Lower lobe of right lung (tissue), 2 donors: Measurements from ENCODE around the gene CD177. TPM values are rescaled to one million over a fixed set of nuclear protein-coding genes. Genes with fewer than 3 reads are reported as not detected.

ENCODE experiments used
- ATAC-seq, 2 donors: fragments of 200-7000 bp; cut with Tn5 transposase; one replicate each; pipeline ENCODE4 v1.9.1; 2020 to 2022; ENCODE audit warnings: mild to moderate bottlenecking in 2 of 2, moderate library complexity in 2 of 2
- DNase-seq: peaks from one replicate; pipeline ENCODE4 v3.0.0-alpha.2; 2020
- H3K27ac ChIP-seq: fragments of 200-600 bp; one replicate; pipeline ENCODE4 v1.8.0; 2022
- H3K27me3 ChIP-seq: fragments of 200-600 bp; one replicate; pipeline ENCODE4 v1.8.0; 2022; ENCODE audit warnings: low read depth
- H3K36me3 ChIP-seq: fragments of 200-600 bp; one replicate; pipeline ENCODE4 v1.8.0; 2022; ENCODE audit warnings: mild to moderate bottlenecking
- H3K4me1 ChIP-seq: fragments of 200-600 bp; one replicate; pipeline ENCODE4 v1.8.0; 2022
- H3K4me3 ChIP-seq: fragments of 200-600 bp; one replicate; pipeline ENCODE4 v1.8.0; 2022; ENCODE audit warnings: mild to moderate bottlenecking
- H3K9me3 ChIP-seq: fragments of 200-600 bp; one replicate; pipeline ENCODE4 v1.8.0; 2022
- intact Hi-C: fragments of 100-400 bp; cut with DNase I; formaldehyde crosslinking; loops from one replicate; pipeline ENCODE4 v1.11.0; 2022
- long read RNA-seq: library from polyadenylated mRNA; unstranded; transcript quantifications from one replicate; pipeline ENCODE4 v2.0.0, GENCODE V29; 2021
- total RNA-seq: library from RNA; stranded (reverse); fragmentation: NEBNext Ultra II Directional; extraction: Animal tissue kit (Norgen Biotek cat#: 25700); gene quantifications from one replicate; pipeline ENCODE4 v1.2.1, GENCODE V29; 2021
- TF ChIP-seq, protein P1 (sequence below): fragments of 200-600 bp; IDR thresholded peaks from one replicate; pipeline ENCODE4 v1.8.0; 2022; ENCODE audit warnings: antibody characterized with exemption, mild to moderate bottlenecking
- donor health status: DM: no; HTN: yes; CAD: no; lungs with severe emphysema.

CD177 gene, protein sequence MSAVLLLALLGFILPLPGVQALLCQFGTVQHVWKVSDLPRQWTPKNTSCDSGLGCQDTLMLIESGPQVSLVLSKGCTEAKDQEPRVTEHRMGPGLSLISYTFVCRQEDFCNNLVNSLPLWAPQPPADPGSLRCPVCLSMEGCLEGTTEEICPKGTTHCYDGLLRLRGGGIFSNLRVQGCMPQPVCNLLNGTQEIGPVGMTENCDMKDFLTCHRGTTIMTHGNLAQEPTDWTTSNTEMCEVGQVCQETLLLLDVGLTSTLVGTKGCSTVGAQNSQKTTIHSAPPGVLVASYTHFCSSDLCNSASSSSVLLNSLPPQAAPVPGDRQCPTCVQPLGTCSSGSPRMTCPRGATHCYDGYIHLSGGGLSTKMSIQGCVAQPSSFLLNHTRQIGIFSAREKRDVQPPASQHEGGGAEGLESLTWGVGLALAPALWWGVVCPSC
- 5.7 TPM for total RNA-seq
- long read RNA-seq, transcript CD177-203 (9 exons, 2,222 nt) = major isoform, 5 of 6 reads
- long read RNA-seq, partial matches to known transcripts = 1 of 6 reads
- long read RNA-seq, other reads (novel, unspliced or antisense) = 0 of 6 reads

DNA sequence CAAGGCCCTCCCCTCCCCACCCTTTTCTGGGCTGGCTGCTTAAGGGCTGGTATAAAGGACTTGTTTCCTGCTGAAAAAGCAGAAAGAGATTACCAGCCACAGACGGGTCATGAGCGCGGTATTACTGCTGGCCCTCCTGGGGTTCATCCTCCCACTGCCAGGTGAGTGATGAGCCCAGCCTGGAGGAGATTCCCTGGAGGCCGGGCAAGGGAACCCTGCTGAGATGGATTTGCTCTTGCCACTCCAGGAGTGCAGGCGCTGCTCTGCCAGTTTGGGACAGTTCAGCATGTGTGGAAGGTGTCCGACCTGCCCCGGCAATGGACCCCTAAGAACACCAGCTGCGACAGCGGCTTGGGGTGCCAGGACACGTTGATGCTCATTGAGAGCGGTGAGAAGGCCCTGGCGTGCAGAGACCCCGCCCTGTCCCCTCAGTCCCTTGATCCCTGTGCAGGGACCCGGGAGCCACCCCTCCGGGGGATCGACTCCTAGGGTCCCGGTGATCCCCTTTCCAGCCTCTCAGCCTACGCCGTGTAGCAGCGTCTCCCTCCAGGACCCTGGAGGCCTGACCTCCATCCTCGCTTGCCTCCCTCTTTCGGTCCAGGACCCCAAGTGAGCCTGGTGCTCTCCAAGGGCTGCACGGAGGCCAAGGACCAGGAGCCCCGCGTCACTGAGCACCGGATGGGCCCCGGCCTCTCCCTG lies at the start of gene CD177:
TSS of gene CD177 (plus strand) at position 81 of the 699 bp plus-strand sequence. CDS start at position 110, 29 bp downstream.
- H3K4me1 ChIP-seq = no peaks in the 10 kb centered on the region
- no peaks in the 10 kb centered on the region for H3K36me3 ChIP-seq
- ATAC-seq = no peak
- no peak within 1 kb of the TSS for H3K4me3 ChIP-seq
- no peak within 1 kb of the TSS for H3K27ac ChIP-seq
- no peaks in the 10 kb centered on the region for H3K9me3 ChIP-seq
- intact Hi-C loops = no loop called here
- no peak for DNase-seq
- TF ChIP-seq, protein P1, sequence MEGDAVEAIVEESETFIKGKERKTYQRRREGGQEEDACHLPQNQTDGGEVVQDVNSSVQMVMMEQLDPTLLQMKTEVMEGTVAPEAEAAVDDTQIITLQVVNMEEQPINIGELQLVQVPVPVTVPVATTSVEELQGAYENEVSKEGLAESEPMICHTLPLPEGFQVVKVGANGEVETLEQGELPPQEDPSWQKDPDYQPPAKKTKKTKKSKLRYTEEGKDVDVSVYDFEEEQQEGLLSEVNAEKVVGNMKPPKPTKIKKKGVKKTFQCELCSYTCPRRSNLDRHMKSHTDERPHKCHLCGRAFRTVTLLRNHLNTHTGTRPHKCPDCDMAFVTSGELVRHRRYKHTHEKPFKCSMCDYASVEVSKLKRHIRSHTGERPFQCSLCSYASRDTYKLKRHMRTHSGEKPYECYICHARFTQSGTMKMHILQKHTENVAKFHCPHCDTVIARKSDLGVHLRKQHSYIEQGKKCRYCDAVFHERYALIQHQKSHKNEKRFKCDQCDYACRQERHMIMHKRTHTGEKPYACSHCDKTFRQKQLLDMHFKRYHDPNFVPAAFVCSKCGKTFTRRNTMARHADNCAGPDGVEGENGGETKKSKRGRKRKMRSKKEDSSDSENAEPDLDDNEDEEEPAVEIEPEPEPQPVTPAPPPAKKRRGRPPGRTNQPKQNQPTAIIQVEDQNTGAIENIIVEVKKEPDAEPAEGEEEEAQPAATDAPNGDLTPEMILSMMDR = no peak
- peaks cover 19% of the 10 kb centered on the region for H3K27me3 ChIP-seq

DNA sequence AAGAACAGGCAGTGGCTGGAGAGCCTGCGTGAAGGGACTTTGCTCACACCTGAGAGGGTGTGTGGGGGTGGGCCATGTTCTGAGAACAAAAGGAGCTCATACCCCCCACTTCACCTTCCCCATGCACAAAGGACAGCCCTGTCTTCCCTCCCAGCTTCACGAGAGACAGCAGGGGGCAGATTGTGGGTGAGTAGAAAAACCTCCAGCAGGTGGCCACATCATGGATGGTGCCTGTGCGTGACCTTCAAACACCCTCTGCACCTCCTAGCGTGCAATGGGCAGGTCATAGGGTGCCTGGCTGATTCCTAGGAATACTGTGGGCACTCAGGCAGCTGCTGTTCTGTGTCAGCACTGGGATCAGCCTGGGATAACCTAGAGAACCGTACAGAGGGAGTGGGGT lies 47.8 kb upstream of the CD177 start:
- Histone ChIP-seq H3K36me3 (no peaks in the 10 kb centered on the region), H3K4me1 (no peaks in the 10 kb centered on the region), H3K9me3 (no peaks in the 10 kb centered on the region), H3K27ac (no peak overlapping the region), H3K4me3 (no peak overlapping the region), H3K27me3 (peaks cover 9% of the 10 kb centered on the region)
- no peak for ATAC-seq
- no peak for DNase-seq
- TF ChIP-seq, protein P1 = no peak
- intact Hi-C loops = no loop called here

DNA sequence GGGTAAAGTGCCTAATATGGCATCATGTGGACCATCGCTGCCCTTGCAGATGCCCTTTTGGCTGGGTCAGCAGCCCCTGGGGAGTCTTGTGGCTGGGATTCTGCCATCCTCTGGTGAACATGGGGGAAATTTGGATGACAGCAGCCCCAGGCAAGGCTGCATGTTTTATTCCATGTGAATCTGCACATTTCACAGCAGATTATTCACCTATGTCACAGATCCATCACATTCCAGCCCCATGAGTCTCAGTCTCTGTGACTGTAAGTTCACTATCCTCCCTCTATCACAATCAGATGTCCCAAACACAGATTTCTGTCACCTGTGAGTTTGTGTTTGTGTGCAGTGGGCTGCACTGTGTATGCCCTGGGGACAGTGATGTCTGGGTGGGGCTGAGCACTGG lies 47.4 kb upstream of the CD177 start:
- H3K36me3 ChIP-seq = no peaks in the 10 kb centered on the region
- H3K9me3 ChIP-seq = no peaks in the 10 kb centered on the region
- H3K27me3 ChIP-seq = peaks cover 9% of the 10 kb centered on the region
- TF ChIP-seq, protein P1 = no peak
- intact Hi-C loops = no loop called here
- H3K4me3 ChIP-seq = no peak overlapping the region
- ATAC-seq (no peak), DNase-seq (no peak)
- no peak overlapping the region for H3K27ac ChIP-seq
- H3K4me1 ChIP-seq = no peaks in the 10 kb centered on the region

DNA sequence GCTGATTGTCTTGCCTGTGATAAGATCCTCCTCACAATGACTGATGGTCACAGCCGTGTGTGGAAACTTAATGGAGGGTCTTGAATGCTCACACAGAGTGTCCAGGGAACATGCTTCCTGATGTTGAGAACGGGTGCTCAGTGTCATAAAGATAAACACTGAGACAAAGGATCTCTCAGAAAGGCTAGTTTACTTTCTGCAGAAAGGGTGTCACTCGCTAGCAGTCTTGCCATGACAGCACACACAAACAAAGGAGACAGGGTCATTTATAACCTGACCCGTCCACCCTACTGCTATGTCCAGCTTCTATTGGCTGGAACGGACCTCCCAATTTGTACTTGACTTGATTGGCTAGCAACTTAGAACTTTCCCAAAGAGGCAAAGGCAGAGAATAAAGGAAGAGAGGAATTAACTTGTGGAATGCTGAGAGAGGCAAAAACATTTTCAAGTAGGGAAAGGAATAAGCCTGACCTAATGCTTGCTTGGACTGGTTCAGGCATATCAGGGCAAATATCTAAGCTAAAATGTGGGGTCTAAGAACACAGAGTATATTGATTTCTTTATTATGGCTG lies 45.2 kb upstream of the CD177 start:
- ATAC-seq = no peak
- no peak for DNase-seq
- Histone ChIP-seq H3K27ac (no peak overlapping the region), H3K36me3 (no peaks in the 10 kb centered on the region), H3K9me3 (no peaks in the 10 kb centered on the region), H3K4me3 (no peak overlapping the region), H3K4me1 (no peaks in the 10 kb centered on the region), H3K27me3 (peaks cover 9% of the 10 kb centered on the region)
- intact Hi-C loops = no loop called here
- TF ChIP-seq, protein P1 = no peak

DNA sequence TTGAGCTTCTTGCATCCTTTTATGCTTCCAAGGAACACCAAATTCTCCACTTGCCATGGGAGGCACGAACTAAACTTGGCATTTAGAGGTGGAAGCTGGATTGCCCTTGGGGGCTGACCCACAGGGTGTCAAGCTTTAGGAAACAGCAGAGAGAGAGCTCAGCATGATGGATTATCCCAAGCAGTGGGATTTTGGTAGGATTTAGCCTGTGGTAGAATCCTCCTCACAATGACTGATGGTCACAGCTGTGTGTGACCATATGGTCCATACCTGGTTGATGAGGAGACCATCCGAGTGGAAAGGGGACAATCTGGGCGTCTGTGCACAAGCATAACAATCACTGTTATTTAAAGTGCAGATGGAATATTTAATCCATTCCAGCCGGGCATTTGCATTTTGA lies 44.0 kb upstream of the CD177 start:
- H3K36me3 ChIP-seq = no peaks in the 10 kb centered on the region

More for the DNA sequence above, 44.0 kb upstream of the CD177 start:
- ATAC-seq = no peak
- no peaks in the 10 kb centered on the region for H3K4me1 ChIP-seq
- intact Hi-C loops = no loop called here
- H3K9me3 ChIP-seq = no peaks in the 10 kb centered on the region
- H3K27ac ChIP-seq = no peak overlapping the region
- DNase-seq = no peak
- TF ChIP-seq, protein P1 = no peak
- H3K27me3 ChIP-seq = peaks cover 9% of the 10 kb centered on the region
- H3K4me3 ChIP-seq = no peak overlapping the region
